CD14-positive monocyte (primary cell): ENCODE measurements around the gene PANX2. TPM values are rescaled to one million over a fixed set of nuclear protein-coding genes. Genes with fewer than 3 reads are reported as not detected.

Experiments
- DNase-seq, 3 donors: peaks; one replicate each; pipeline ENCODE4 v3.0.0-alpha.2; 2011 to 2022
- H2AFZ ChIP-seq: 2 replicates; pipeline ENCODE4 v1.6.0; 2012; ENCODE audit warnings: mild to moderate bottlenecking, low read depth, low read length, inconsistent platforms; ENCODE audit not compliant: insufficient read depth, poor library complexity, severe bottlenecking
- H3K27ac ChIP-seq, 2 donors: 1 replicate in 1 of 2; 2 replicates in 1 of 2; pipeline ENCODE4 v1.5.1; 2012 to 2013; ENCODE audit warnings: low read length in 2 of 2, control low read depth in 1 of 2, inconsistent platforms in 1 of 2, low read depth in 1 of 2, mild to moderate bottlenecking in 1 of 2
- H3K27me3 ChIP-seq, 2 donors: one replicate each; pipeline versions ENCODE4 v1.6.0 to v1.6.1; 2011 to 2013; ENCODE audit warnings: low read length in 2 of 2; ENCODE audit not compliant: control insufficient read depth in 2 of 2, insufficient read depth in 2 of 2
- H3K36me3 ChIP-seq, 2 donors: replicated peaks in 1 of 2; 1 replicate in 1 of 2; 2 replicates in 1 of 2; pipeline versions ENCODE4 v1.5.1 to v1.6.1; 2012 to 2013; ENCODE audit warnings: low read length in 2 of 2, control low read depth in 1 of 2, inconsistent platforms in 1 of 2, mild to moderate bottlenecking in 1 of 2; ENCODE audit not compliant: insufficient read depth in 2 of 2, control insufficient read depth in 1 of 2
- H3K4me1 ChIP-seq, 2 donors: 1 replicate in 1 of 2; 2 replicates in 1 of 2; pipeline versions ENCODE4 v1.5.1 to v1.6.1; 2012 to 2013; ENCODE audit warnings: low read length in 2 of 2, control low read depth in 1 of 2, inconsistent platforms in 1 of 2, mild to moderate bottlenecking in 1 of 2, moderate library complexity in 1 of 2; ENCODE audit not compliant: insufficient read depth in 2 of 2, control insufficient read depth in 1 of 2
- H3K4me2 ChIP-seq: replicated peaks from 2 replicates; pipeline ENCODE3; 2012; ENCODE audit warnings: low read length, moderate library complexity, mild to moderate bottlenecking; ENCODE audit not compliant: poor library complexity, severe bottlenecking; ENCODE audit errors: extremely low read depth
- H3K4me3 ChIP-seq, 3 experiments: fragments of 200-600 bp in 1 of 3; sonication (generic) in 1 of 3; replicated peaks in 1 of 3; 1 replicate in 2 of 3; 2 replicates in 1 of 3; pipeline ENCODE4 v1.5.1; 2011 to 2013; ENCODE audit warnings: low read length in 3 of 3, mild to moderate bottlenecking in 3 of 3, control low read depth in 2 of 3, low read depth in 2 of 3, inconsistent platforms in 1 of 3, moderate library complexity in 1 of 3
- H3K79me2 ChIP-seq: 2 replicates; pipeline ENCODE4 v1.6.0; 2012; ENCODE audit warnings: mild to moderate bottlenecking, control low read depth, inconsistent platforms, low read length, moderate library complexity; ENCODE audit not compliant: insufficient read depth
- H3K9ac ChIP-seq: 2 replicates; pipeline ENCODE4 v1.6.0; 2017; ENCODE audit warnings: low read length, mild to moderate bottlenecking; ENCODE audit not compliant: insufficient read depth, poor library complexity, severe bottlenecking
- H3K9me3 ChIP-seq, 2 donors: replicated peaks in 1 of 2; 1 replicate in 1 of 2; 2 replicates in 1 of 2; pipeline versions ENCODE4 v1.5.1 to v1.6.1; 2012 to 2013; ENCODE audit warnings: low read length in 2 of 2, control low read depth in 1 of 2; ENCODE audit not compliant: control insufficient read depth in 1 of 2, insufficient read depth in 1 of 2
- H4K20me1 ChIP-seq: 2 replicates; pipeline ENCODE4 v1.6.0; 2012; ENCODE audit warnings: mild to moderate bottlenecking, low read length, control low read depth, moderate library complexity; ENCODE audit not compliant: insufficient read depth
- H3K27ac Mint-ChIP-seq, 7 donors: one replicate each; pipeline ENCODE4 v1.8.0; 2020; ENCODE audit warnings: mild to moderate bottlenecking in 7 of 7, mixed read lengths in 7 of 7, moderate library complexity in 6 of 7, inconsistent platforms in 2 of 7
- H3K27me3 Mint-ChIP-seq, 3 donors: one replicate each; pipeline ENCODE4 v1.8.0; 2021 to 2022; ENCODE audit warnings: low read depth in 3 of 3, mild to moderate bottlenecking in 3 of 3, mixed read lengths in 3 of 3, moderate library complexity in 3 of 3, inconsistent platforms in 1 of 3
- H3K36me3 Mint-ChIP-seq, 2 donors: one replicate each; pipeline ENCODE4 v1.8.0; 2020; ENCODE audit warnings: mixed read lengths in 2 of 2, inconsistent platforms in 1 of 2, mild to moderate bottlenecking in 1 of 2
- H3K4me1 Mint-ChIP-seq: one replicate; pipeline ENCODE4 v1.8.0; 2020; ENCODE audit warnings: mild to moderate bottlenecking, mixed read lengths
- H3K4me3 Mint-ChIP-seq, 2 donors: one replicate each; pipeline ENCODE4 v1.8.0; 2020; ENCODE audit warnings: mild to moderate bottlenecking in 2 of 2, mixed read lengths in 2 of 2, moderate library complexity in 1 of 2
- H3K9me3 Mint-ChIP-seq, 7 donors: one replicate each; pipeline ENCODE4 v1.8.0; 2020 to 2022; ENCODE audit warnings: mixed read lengths in 7 of 7, mild to moderate bottlenecking in 6 of 7, moderate library complexity in 6 of 7, inconsistent platforms in 2 of 7
- CTCF ChIP-seq: fragments of 200-600 bp; IDR thresholded peaks from one replicate; pipeline ENCODE4 v1.8.0; 2022; ENCODE audit warnings: antibody characterized with exemption, mild to moderate bottlenecking
- WGBS: methylation state at CpG from one replicate; pipeline ENCODE4 v1.1.5; 2013; ENCODE audit warnings: missing lambda C conversion rate; ENCODE audit not compliant: insufficient coverage; 5-methylcytosine and 5-hydroxymethylcytosine counted together
- intact Hi-C, 2 donors: fragments of 100-400 bp; cut with micrococcal nuclease; formaldehyde crosslinking; loops; one replicate each; pipeline versions ENCODE4 v1.15.0 to v1.15.1; 2023
- polyA plus RNA-seq, 3 donors: library from polyadenylated mRNA; depleted of rRNA in 1 of 3; unstranded in 2 of 3; stranded (reverse) in 1 of 3; fragments of 300-500 nt in 2 of 3; fragments of >200 nt in 1 of 3; fragmentation: Illumina TruSeq in 2 of 3; gene quantifications; 1 replicate in 2 of 3; 2 replicates in 1 of 3; pipeline ENCODE4 v1.2.3, GENCODE V29; 2012 to 2021

PANX2 gene
- polyA plus RNA-seq, 3 donors, result 0.05 to 6.0 TPM; not detected in 1

GRCh38 chr22:50221410-50222300, 51.1 kb downstream of the PANX2 start:
- WGBS, result 95% methylated on average over 16 of the region's 19 CpGs
- peak; percentile 17 for TF ChIP-seq CTCF
- Histone ChIP-seq H4K20me1 (peaks cover 40% of the 10 kb centered on the region), H3K27ac (no peak overlapping the region), H3K36me3 (peaks cover 80 to 84% of the 10 kb centered on the region in 2 donors), H3K27me3 (no peaks in the 10 kb centered on the region), H3K4me3 (no peak overlapping the region), H3K4me2 (no peak overlapping the region), H3K79me2 (no peaks in the 10 kb centered on the region), H2AFZ (no peak overlapping the region), H3K9ac (no peak overlapping the region), H3K9me3 (no peaks in the 10 kb centered on the region), H3K4me1 (peaks cover 0 to 9% of the 10 kb centered on the region in 2 donors)
- peaks cover 62 to 88% of the 10 kb centered on the region in 2 donors for H3K36me3 Mint-ChIP-seq
- no peaks in the 10 kb centered on the region for H3K9me3 Mint-ChIP-seq
- H3K27me3 Mint-ChIP-seq, result no peaks in the 10 kb centered on the region
- DNase-seq, result no peak
- intact Hi-C loops, result no loop called here
- no peak overlapping the region for H3K4me3 Mint-ChIP-seq
- H3K27ac Mint-ChIP-seq, result no peak overlapping the region
- peaks cover 6% of the 10 kb centered on the region for H3K4me1 Mint-ChIP-seq

- peaks cover 63 to 88% of the 10 kb centered on the region in 2 donors for H3K36me3 Mint-ChIP-seq
- no peak overlapping the region for H2AFZ ChIP-seq
- peaks cover 0 to 9% of the 10 kb centered on the region in 2 donors for H3K4me1 ChIP-seq
- H3K4me2 ChIP-seq, result no peak overlapping the region
- H3K79me2 ChIP-seq, result no peaks in the 10 kb centered on the region
- H3K27me3 Mint-ChIP-seq, result no peaks in the 10 kb centered on the region
- H3K9me3 Mint-ChIP-seq, result no peaks in the 10 kb centered on the region
- peaks cover 32% of the 10 kb centered on the region for H4K20me1 ChIP-seq
- no peak overlapping the region for H3K4me3 Mint-ChIP-seq
- peaks cover 6% of the 10 kb centered on the region for H3K4me1 Mint-ChIP-seq
- 98% methylated on average over 5 of the region's 8 CpGs for WGBS
- H3K9ac ChIP-seq, result no peak overlapping the region
- DNase-seq, result no peak
- H3K27ac Mint-ChIP-seq, result no peak overlapping the region
- no peak overlapping the region for H3K27ac ChIP-seq
- H3K36me3 ChIP-seq, result peaks cover 76 to 84% of the 10 kb centered on the region in 2 donors
- H3K27me3 ChIP-seq, result no peaks in the 10 kb centered on the region
- no peaks in the 10 kb centered on the region for H3K9me3 ChIP-seq
- TF ChIP-seq CTCF, result no peak
- intact Hi-C loops, result no loop called here
- no peak overlapping the region for H3K4me3 ChIP-seq
These were observed 52.0 kb downstream of the PANX2 start for GRCh38 chr22:50222508-50222907.
